Endodermal cell (in vitro differentiated cells): ENCODE data around the gene JAKMIP2. TPM values are rescaled to one million over a fixed set of nuclear protein-coding genes. Genes with fewer than 3 reads are reported as not detected.

Experiments used
- DNase-seq: peaks from one replicate; pipeline ENCODE4 v3.0.0-alpha.2; 2017
- H3K27ac ChIP-seq: 2 replicates; pipeline ENCODE4 v1.5.1; 2013; ENCODE audit warnings: mild to moderate bottlenecking, low read depth, low read length, moderate library complexity
- H3K27me3 ChIP-seq: 2 replicates; pipeline ENCODE4 v1.6.1; 2013; ENCODE audit warnings: mild to moderate bottlenecking, low read length, moderate library complexity; ENCODE audit not compliant: insufficient read depth, control insufficient read depth, poor library complexity, severe bottlenecking
- H3K36me3 ChIP-seq: 2 replicates; pipeline ENCODE4 v1.7.0; 2013; ENCODE audit warnings: mild to moderate bottlenecking, low read length, moderate library complexity; ENCODE audit not compliant: control insufficient read depth, insufficient read depth
- H3K4me1 ChIP-seq: one replicate; pipeline ENCODE4 v1.7.0; 2013; ENCODE audit warnings: low read length; ENCODE audit not compliant: control insufficient read depth, insufficient read depth
- H3K4me3 ChIP-seq: 2 replicates; pipeline ENCODE4 v1.5.1; 2013; ENCODE audit warnings: mild to moderate bottlenecking, low read length, moderate library complexity
- H3K9ac ChIP-seq: 2 replicates; pipeline ENCODE4 v1.6.1; 2013; ENCODE audit warnings: mild to moderate bottlenecking, low read length, moderate library complexity; ENCODE audit not compliant: poor library complexity, severe bottlenecking; ENCODE audit errors: extremely low read depth
- H3K9me3 ChIP-seq: 2 replicates; pipeline ENCODE4 v1.6.1; 2013; ENCODE audit warnings: mild to moderate bottlenecking, low read length, moderate library complexity; ENCODE audit not compliant: control insufficient read depth
- H3K27ac Mint-ChIP-seq: 2 replicates; pipeline ENCODE4 v1.8.0; 2020; ENCODE audit warnings: mixed read lengths
- H3K27me3 Mint-ChIP-seq: 2 replicates; pipeline ENCODE4 v1.8.0; 2021; ENCODE audit warnings: mild to moderate bottlenecking, mixed read lengths; ENCODE audit not compliant: insufficient read depth
- H3K36me3 Mint-ChIP-seq: 2 replicates; pipeline ENCODE4 v1.8.0; 2020; ENCODE audit warnings: low read depth, mixed read lengths
- H3K4me1 Mint-ChIP-seq: 2 replicates; pipeline ENCODE4 v1.8.0; 2020; ENCODE audit warnings: mixed read lengths
- H3K4me3 Mint-ChIP-seq: 2 replicates; pipeline ENCODE4 v1.8.0; 2020; ENCODE audit warnings: mild to moderate bottlenecking, moderate library complexity, mixed read lengths
- H3K9me3 Mint-ChIP-seq: 2 replicates; pipeline ENCODE4 v1.8.0; 2020; ENCODE audit warnings: mild to moderate bottlenecking, mixed read lengths
- CTCF ChIP-seq: fragments of 200-600 bp; sonication (generic); conservative IDR thresholded peaks from 2 replicates; pipeline ENCODE4 v1.5.0; 2021; ENCODE audit warnings: antibody characterized with exemption, mild to moderate bottlenecking
- WGBS, 2 experiments: methylation state at CpG; one replicate each; pipeline versions ENCODE4 v1.1.5 to v1.1.7; 2013; ENCODE audit warnings: missing lambda C conversion rate in 2 of 2, mixed read lengths in 1 of 2; ENCODE audit not compliant: insufficient coverage in 1 of 2, insufficient read length in 1 of 2; 5-methylcytosine and 5-hydroxymethylcytosine counted together
- total RNA-seq, 2 donors: library from RNA; stranded (reverse); fragmentation: NEBNext Ultra II Directional in 1 of 2; extraction: Animal tissue kit (Norgen Biotek cat#: 25700) in 1 of 2; gene quantifications; 2 replicates in 1 of 2; 3 replicates in 1 of 2; pipeline ENCODE4 v1.2.1, GENCODE V29; 2021

Gene JAKMIP2
- total RNA-seq, 2 donors from 2014 or later: 6.9 to 16.7 TPM

DNA sequence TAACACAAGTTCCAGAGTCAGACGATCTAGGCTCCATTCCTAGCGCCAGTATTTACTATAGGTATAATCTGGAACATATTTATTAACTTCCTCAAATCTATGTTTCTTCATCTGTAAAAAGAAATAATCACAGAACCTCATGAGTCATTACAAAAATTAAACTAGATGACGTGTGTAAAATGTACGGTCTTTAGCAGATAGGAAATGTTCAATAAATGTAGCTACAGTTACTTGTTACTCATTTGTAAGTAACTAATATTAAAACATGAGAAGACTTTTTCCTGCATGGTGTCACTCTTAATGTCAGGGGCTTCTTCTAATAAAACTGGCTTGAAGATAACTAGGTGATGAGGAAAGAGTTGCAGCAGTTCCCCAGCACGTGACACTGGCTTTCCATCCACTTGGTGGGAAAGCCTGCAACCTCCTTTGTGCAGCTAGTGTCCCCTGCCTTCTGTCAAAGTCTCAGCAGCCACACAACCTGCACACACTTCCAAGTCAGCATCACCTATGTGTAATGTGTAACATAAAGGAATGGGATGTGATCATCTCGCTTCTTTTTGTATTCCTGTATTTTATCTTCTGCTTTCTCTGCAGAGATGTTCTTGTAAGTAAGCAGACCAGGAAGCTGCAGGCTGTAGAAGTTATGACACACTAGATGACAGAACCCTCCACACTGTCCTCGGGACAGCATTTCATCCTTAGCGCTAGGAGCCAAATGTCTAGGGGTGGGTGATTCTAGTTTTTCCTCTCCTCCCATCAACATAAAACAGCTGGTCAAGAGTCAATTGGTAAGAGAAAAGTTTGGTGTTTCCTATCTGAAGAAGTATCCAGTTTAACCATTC lies 1.8 kb upstream of the JAKMIP2 start:
- H3K4me3 Mint-ChIP-seq: no peak overlapping the region
- DNase-seq: no peak
- no peaks in the 10 kb centered on the region for H3K27me3 ChIP-seq
- no peaks in the 10 kb centered on the region for H3K9me3 Mint-ChIP-seq
- 91% methylated on average over 6 of the region's 8 CpGs; no CpG with 5 or more reads in 1 of the 2 experiments for WGBS, 2 experiments
- H3K27ac ChIP-seq: no peak overlapping the region
- TF ChIP-seq CTCF: no peak
- no peaks in the 10 kb centered on the region for H3K9me3 ChIP-seq
- H3K9ac ChIP-seq: no peak overlapping the region
- peaks cover 6% of the 10 kb centered on the region for H3K27me3 Mint-ChIP-seq
- no peaks in the 10 kb centered on the region for H3K36me3 ChIP-seq
- no peak overlapping the region for H3K27ac Mint-ChIP-seq
- peaks cover 26% of the 10 kb centered on the region for H3K4me1 Mint-ChIP-seq
- no peaks in the 10 kb centered on the region for H3K36me3 Mint-ChIP-seq
- H3K4me1 ChIP-seq: peaks cover 5% of the 10 kb centered on the region
- H3K4me3 ChIP-seq: no peak overlapping the region

DNA sequence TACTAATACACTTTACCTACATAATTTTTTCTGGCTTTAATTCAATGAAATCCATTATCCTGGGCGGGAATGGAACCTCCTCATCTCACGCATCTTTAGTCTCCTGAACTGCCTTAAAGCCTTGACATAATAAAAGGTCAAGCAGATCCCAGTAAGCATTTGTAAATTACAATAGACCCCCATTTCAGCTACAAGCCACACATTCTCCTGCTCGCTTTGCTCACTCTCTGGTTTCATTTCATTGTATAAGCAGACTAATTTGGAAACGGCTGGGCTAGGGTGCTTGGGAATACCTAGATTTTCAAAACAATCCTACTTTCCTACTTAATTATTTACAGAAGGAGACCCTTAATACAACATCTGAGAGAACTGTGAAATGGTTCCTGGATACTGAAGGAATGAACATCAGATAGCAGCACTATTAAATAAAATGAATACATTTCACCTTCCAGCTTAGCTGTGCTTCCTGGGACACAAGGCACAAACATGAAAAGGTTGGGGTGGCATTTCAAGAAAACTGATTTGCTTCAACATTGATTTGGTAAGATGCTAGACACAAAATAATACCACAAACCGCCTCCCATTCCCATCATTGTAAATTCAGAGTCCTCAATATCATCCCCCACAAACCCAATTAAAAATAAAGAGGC lies 1.5 kb downstream of the JAKMIP2 start:
- H3K4me3 ChIP-seq: no peak overlapping the region
- TF ChIP-seq CTCF: no peak
- no peaks in the 10 kb centered on the region for H3K36me3 ChIP-seq
- peak overlapping the region; percentile 11 for H3K27ac Mint-ChIP-seq
- 51 to 75% methylated on average over 3 to 5 of the region's 5 CpGs for WGBS, 2 experiments
- H3K27me3 Mint-ChIP-seq: peaks cover 6% of the 10 kb centered on the region
- peak overlapping the region; percentile 20 for H3K4me3 Mint-ChIP-seq
- H3K4me1 ChIP-seq: no peaks in the 10 kb centered on the region
- peaks cover 4% of the 10 kb centered on the region for H3K9me3 Mint-ChIP-seq
- no peaks in the 10 kb centered on the region for H3K36me3 Mint-ChIP-seq
- H3K9ac ChIP-seq: no peak overlapping the region
- DNase-seq: no peak
- peaks cover 4% of the 10 kb centered on the region for H3K9me3 ChIP-seq
- H3K4me1 Mint-ChIP-seq: peaks cover 16% of the 10 kb centered on the region
- no peaks in the 10 kb centered on the region for H3K27me3 ChIP-seq
- peak overlapping the region; percentile 68 for H3K27ac ChIP-seq

- H3K9me3 Mint-ChIP-seq: peaks cover 4% of the 10 kb centered on the region
- H3K27ac Mint-ChIP-seq: no peak overlapping the region
- no peak for TF ChIP-seq CTCF
- no peaks in the 10 kb centered on the region for H3K27me3 ChIP-seq
- 83 to 90% methylated on average over 1 of the region's 1 CpG for WGBS, 2 experiments
- peaks cover 16% of the 10 kb centered on the region for H3K4me1 Mint-ChIP-seq
- no peak overlapping the region for H3K9ac ChIP-seq
- peaks cover 6% of the 10 kb centered on the region for H3K27me3 Mint-ChIP-seq
- no peaks in the 10 kb centered on the region for H3K4me1 ChIP-seq
- no peaks in the 10 kb centered on the region for H3K36me3 ChIP-seq
- no peaks in the 10 kb centered on the region for H3K36me3 Mint-ChIP-seq
- H3K4me3 Mint-ChIP-seq: no peak overlapping the region
- H3K4me3 ChIP-seq: no peak overlapping the region
- H3K27ac ChIP-seq: no peak overlapping the region
- no peak for DNase-seq
- peaks cover 7% of the 10 kb centered on the region for H3K9me3 ChIP-seq
These were observed 2.8 kb downstream of the JAKMIP2 start for GRCh38 chr5:147779694-147780093.
